ENCODE data around the gene GULP1.
"Not testable (repeated sequence)": the region's sequence is repeated elsewhere in the genome, so short reads cannot be mapped to it uniquely, and the experiment has no call there.

Gene GULP1

GRCh38 chr2:188492751-188493150, 201.1 kb downstream of the GULP1 start:
- no peak for DNase-seq

GRCh38 chr2:188494906-188495305, 203.2 kb downstream of the GULP1 start:
- DNase-seq = no peak

GRCh38 chr2:188495969-188496431, 204.3 kb downstream of the GULP1 start:
- DNase-seq = no peak

GRCh38 chr2:188497726-188498125, 206.1 kb downstream of the GULP1 start:
- no peak for DNase-seq

GRCh38 chr2:188503975-188504374, 212.3 kb downstream of the GULP1 start:
- DNase-seq = no peak

GRCh38 chr2:188506843-188507242, 215.2 kb downstream of the GULP1 start:
- no peak for DNase-seq

GRCh38 chr2:188511346-188511745, 219.7 kb downstream of the GULP1 start:
- DNase-seq = no peak

- peak; percentile 11 for DNase-seq
Observed at GRCh38 chr2:188512456-188512855, 220.8 kb downstream of the GULP1 start.

- no peak for DNase-seq
Observed at GRCh38 chr2:188515918-188516317, 224.2 kb downstream of the GULP1 start.

GRCh38 chr2:188517549-188518215, 226.0 kb downstream of the GULP1 start:
- DNase-seq = no peak

- no peak for DNase-seq
Observed at GRCh38 chr2:188518381-188518780, 226.7 kb downstream of the GULP1 start.

- no peak for DNase-seq
Observed at GRCh38 chr2:188519136-188519535, 227.5 kb downstream of the GULP1 start.

- no peak for DNase-seq
Observed at GRCh38 chr2:188522517-188522916, 230.8 kb downstream of the GULP1 start.

GRCh38 chr2:188523919-188524318, 232.2 kb downstream of the GULP1 start:
- no peak for DNase-seq

GRCh38 chr2:188524519-188525113, 232.9 kb downstream of the GULP1 start:
- no peak for DNase-seq

GRCh38 chr2:188526701-188527100, 235.0 kb downstream of the GULP1 start:
- DNase-seq = no peak

GRCh38 chr2:188527141-188527540, 235.5 kb downstream of the GULP1 start:
- DNase-seq = no peak

GRCh38 chr2:188527581-188527993, 235.9 kb downstream of the GULP1 start:
- DNase-seq = no peak

GRCh38 chr2:188529710-188530109, 238.0 kb downstream of the GULP1 start:
- no peak for DNase-seq

- no peak for DNase-seq
Observed at GRCh38 chr2:188534875-188535274, 243.2 kb downstream of the GULP1 start.

- no peak for DNase-seq
Observed at GRCh38 chr2:188551671-188552070, 260.0 kb downstream of the GULP1 start.

- no peak for DNase-seq
Observed at GRCh38 chr2:188557081-188557480, 265.4 kb downstream of the GULP1 start.

GRCh38 chr2:188559455-188559854, 267.8 kb downstream of the GULP1 start:
- not testable (repeated sequence) for DNase-seq

- DNase-seq = no peak
Observed at GRCh38 chr2:188561473-188561979, 269.9 kb downstream of the GULP1 start.

All from NCI-H510A (cell line).